GM12865 (cell line): ENCODE results near the gene ZNF787.

Experiments used
- DNase-seq: peaks from one replicate; pipeline ENCODE4 v3.0.0; 2010; ENCODE audit warnings: low read depth
- H3K4me3 ChIP-seq: 2 replicates; pipeline ENCODE4 v1.5.1; 2011; ENCODE audit warnings: mild to moderate bottlenecking, low read depth, low read length, control low read depth
- TF ChIP-seq, protein P1 (sequence below): IDR thresholded peaks from 2 replicates; pipeline ENCODE4 v1.5.1; 2011; ENCODE audit warnings: low read length, control low read depth, low read depth, inconsistent platforms; ENCODE audit not compliant: insufficient read depth; ENCODE audit errors: missing control alignments

Gene ZNF787

DNA sequence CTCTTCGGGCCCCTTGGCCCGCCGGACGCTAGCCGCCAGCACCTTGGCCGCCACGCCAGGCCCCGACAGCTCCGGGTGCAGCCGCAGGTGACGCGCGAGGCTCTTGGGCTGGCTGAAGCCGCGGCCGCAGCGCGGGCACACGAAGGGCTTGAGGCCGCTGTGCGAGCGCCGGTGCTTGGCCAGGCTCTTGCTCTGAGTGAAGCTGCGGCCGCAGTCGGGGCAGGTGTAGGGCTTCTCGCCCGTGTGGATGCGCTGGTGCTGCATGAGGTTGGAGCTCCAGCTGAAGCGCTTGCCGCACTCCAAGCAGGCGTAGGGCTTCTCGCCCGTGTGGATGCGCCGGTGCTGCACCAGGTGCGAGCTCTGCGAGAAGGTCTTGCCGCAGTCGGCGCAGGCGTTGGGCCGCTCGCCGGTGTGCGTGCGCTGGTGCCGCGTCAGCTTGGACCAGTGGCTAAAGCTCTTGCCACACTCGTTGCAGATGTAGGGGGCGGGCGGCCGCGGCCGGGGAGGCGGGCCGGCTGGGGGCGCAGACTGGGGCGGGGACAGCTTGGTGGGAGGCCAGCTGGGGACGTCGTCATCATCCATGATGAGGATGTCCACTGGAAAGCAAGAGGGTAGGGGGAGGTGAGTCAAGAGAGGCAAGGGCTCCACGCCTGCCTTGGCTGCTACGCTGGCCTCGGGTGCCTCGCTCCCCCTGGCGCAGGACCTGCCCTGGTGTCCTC is 32.4 kb downstream of the ZNF787 start:
- DNase-seq = no peak
- no peak overlapping the region for H3K4me3 ChIP-seq
- TF ChIP-seq, protein P1, sequence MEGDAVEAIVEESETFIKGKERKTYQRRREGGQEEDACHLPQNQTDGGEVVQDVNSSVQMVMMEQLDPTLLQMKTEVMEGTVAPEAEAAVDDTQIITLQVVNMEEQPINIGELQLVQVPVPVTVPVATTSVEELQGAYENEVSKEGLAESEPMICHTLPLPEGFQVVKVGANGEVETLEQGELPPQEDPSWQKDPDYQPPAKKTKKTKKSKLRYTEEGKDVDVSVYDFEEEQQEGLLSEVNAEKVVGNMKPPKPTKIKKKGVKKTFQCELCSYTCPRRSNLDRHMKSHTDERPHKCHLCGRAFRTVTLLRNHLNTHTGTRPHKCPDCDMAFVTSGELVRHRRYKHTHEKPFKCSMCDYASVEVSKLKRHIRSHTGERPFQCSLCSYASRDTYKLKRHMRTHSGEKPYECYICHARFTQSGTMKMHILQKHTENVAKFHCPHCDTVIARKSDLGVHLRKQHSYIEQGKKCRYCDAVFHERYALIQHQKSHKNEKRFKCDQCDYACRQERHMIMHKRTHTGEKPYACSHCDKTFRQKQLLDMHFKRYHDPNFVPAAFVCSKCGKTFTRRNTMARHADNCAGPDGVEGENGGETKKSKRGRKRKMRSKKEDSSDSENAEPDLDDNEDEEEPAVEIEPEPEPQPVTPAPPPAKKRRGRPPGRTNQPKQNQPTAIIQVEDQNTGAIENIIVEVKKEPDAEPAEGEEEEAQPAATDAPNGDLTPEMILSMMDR = no peak

DNA sequence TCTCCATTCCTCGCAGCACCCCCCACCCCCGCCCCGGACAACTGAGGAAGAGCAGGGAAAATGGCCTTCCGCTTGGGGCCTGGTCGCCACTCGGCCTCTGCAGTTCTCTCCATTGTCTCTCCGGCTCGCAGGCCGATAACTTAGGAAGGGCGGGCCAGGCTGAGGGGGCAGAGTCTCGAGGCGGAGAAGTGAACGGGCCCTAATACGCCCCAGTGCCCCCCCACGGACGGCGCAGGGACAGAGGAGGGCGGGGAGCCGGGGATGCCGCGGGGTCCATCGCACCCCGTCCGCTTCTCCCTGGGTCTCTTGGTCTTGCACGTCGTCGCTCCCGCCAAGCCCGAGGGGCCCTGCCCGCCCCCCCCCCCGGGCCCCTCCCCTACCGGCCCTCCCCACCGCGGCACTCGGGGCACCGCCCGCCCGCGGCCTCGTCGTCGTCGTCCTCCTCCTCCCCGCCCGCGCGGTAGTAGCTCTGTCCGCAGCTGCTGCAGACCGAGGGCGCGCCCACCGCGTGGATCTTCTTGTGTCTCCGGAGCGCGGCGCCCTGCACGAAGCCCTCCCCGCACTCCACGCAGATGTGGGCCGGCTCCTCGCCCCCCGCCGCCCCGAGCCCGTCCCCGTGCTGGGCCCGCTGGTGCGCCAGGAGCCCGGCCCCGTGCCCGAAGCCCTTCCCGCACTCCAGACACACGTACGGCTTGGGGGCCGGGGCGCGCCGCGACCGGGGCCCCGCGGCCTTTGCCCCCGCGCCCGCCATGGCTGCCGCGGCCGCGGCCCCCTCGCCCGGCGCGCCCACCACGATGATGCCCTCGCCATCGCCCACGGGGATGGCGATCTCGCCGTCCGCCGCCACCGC is 33.2 kb downstream of the ZNF787 start:
- TF ChIP-seq, protein P1 = no peak
- no peak for DNase-seq
- H3K4me3 ChIP-seq = no peak overlapping the region

DNA sequence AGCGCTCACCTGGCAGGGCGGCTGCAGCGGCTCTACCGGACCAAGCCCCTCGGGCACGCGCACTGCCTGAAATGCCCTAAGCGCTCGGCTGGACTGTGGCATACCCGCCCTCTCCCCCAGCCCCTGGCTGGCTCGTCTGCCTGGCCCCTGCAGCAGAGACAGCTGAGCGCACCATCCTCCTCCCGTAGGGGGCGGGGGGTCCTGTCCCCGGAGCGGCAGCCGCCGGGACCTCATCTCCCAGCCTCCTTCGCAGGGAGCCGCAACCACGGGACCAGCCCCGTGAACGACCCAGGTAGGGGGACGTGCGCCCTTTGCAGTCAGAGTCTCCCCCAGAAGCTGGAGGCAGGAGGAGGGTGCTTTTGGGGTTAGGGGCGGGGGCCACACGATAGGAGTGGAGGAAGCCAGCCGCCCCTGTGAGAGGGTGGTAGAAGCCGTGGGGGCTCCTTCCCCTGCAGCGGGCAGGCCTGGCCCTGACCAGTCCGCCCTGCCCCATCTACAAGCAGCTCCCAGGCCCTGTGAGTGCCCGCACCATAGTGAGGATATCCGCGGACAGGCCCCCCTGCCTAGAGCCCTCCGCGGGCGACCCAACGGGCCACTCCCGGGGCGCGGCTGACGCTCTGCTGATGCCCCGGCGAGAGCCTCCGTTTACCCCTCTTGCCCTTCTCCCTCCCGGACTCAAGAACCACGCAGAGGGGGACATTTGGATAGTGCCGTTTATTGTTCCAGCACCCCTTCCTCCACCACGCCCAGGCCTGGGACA is 34.2 kb downstream of the ZNF787 start:
- H3K4me3 ChIP-seq = no peak overlapping the region
- TF ChIP-seq, protein P1 = no peak
- DNase-seq = no peak

DNA sequence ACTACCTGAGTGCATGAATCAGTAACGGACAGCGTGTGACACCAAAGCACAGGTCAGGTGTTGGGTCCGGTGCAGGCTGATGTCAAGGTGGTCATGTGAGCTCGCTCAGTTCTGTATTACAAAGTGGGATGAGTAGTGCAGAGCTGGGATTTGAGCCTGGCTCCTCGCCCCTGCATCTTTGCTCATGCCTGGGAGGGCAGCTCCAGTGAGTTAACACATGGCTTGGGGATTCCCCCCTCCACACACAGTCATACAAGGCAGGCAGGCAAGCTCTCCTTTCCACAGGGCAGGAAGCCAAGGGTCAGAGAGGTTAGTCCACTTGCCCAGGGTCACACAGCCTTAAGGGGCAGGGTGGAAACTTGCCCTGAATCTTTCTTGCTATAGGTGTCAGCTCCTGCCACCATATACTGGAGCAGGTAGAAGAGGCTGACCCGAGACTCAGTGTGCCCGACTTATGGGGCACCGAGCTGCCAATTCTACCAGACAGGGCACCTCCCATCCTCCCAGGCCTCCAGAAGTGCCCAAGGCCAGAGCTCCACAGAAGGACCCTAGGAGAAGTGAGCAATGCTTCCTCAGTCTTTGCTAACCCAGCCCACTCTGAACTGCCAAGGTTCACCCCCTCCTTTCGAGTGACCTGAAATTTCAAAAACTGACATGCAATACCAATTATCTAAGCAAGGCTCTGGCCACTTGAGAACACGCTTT is 35.4 kb downstream of the ZNF787 start:
- DNase-seq = no peak
- TF ChIP-seq, protein P1 = no peak
- no peak overlapping the region for H3K4me3 ChIP-seq

DNA sequence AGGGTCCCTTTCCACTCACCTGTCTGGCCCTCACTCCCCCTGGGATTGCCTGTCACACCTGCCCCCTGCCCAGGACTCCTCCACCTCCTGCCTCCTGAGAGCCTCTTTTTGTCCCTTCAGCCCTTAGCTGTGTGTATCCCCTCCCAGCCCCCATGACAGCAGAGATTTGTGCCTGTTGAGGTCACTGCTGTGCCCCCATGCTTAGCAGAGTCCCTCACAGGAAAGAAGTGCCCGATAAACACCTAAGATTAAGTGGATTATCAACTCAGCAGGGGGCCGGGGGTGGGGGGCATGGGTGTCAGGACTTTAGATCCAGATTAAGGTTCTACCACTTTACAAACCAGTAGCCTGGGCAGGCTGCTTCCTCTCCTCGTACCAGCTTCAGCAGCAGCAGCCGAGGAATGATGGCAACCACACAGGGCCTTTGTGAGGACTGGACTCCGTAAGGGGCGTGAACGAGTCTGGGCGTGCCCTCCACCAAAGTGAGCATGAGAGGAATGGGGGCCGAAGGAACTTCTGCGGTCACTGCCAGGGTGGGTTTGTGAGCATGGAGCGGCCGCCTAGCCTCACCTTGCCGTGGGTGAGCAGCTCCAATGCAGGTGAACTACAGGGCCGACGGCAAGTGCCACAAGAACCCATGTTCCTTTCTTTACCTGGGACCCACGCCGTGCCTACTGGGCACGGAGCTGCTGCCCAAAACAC is 36.1 kb downstream of the ZNF787 start:
- TF ChIP-seq, protein P1 = no peak
- H3K4me3 ChIP-seq = no peak overlapping the region
- no peak for DNase-seq

DNA sequence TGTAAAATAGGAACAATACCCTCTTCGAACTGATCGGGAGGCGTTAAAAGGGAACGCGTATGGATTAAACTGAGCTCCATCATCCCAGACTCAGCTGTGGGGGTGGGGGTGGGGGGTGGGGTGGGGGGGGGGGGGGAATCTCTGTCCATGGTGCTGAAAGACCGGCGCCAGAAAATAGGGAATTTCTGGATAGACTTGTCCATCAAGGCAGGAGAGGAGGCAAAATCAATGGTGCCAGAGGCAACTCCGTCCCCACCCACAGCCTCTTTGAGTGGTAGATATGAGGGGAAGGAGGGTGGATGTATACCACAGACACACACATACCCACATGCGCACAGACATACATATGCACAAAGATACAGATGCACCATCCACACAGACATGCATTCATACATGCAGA is 37.4 kb downstream of the ZNF787 start:
- no peak for DNase-seq
- H3K4me3 ChIP-seq = no peak overlapping the region
- TF ChIP-seq, protein P1 = no peak
